Spleen (tissue), 11 donors: ENCODE data around the gene PTPN14. TPM values are rescaled to one million over a fixed set of nuclear protein-coding genes. Genes with fewer than 3 reads are reported as not detected.
"Not testable (repeated sequence)": the region's sequence is repeated elsewhere in the genome, so short reads cannot be mapped to it uniquely, and the experiment has no call there.

Source experiments
- DNase-seq: peaks from one replicate; pipeline ENCODE4 v3.0.0-alpha.2; 2020
- H3K27ac ChIP-seq, 8 donors: fragments of 200-600 bp; sonication (generic) in 7 of 8; 1 replicate in 4 of 8; 2 replicates in 4 of 8; pipeline versions ENCODE4 v1.5.0 to v1.8.0; 2016 to 2021; ENCODE audit warnings: inconsistent platforms in 4 of 8, mild to moderate bottlenecking in 4 of 8, moderate library complexity in 1 of 8
- H3K27me3 ChIP-seq, 7 donors: fragments of 200-600 bp; sonication (generic) in 6 of 7; replicated peaks in 1 of 7; 1 replicate in 4 of 7; 2 replicates in 3 of 7; pipeline versions ENCODE4 v1.5.0 to v1.8.0; 2016 to 2021; ENCODE audit warnings: inconsistent platforms in 3 of 7, mild to moderate bottlenecking in 1 of 7
- H3K36me3 ChIP-seq, 6 donors: fragments of 200-600 bp; sonication (generic) in 5 of 6; 1 replicate in 4 of 6; 2 replicates in 2 of 6; pipeline versions ENCODE4 v1.5.0 to v1.8.0; 2016 to 2021; ENCODE audit warnings: inconsistent platforms in 2 of 6
- H3K4me1 ChIP-seq, 6 donors: fragments of 200-600 bp; sonication (generic) in 5 of 6; 1 replicate in 3 of 6; 2 replicates in 3 of 6; pipeline versions ENCODE4 v1.5.0 to v1.8.0; 2016 to 2021; ENCODE audit warnings: inconsistent platforms in 3 of 6
- H3K4me3 ChIP-seq, 8 donors: fragments of 200-600 bp; sonication (generic) in 7 of 8; 1 replicate in 4 of 8; 2 replicates in 4 of 8; pipeline versions ENCODE4 v1.5.0 to v1.8.0; 2016 to 2021; ENCODE audit warnings: inconsistent platforms in 4 of 8, mild to moderate bottlenecking in 4 of 8, moderate library complexity in 2 of 8
- H3K9me3 ChIP-seq, 8 donors: fragments of 200-600 bp; sonication (generic) in 7 of 8; 1 replicate in 4 of 8; 2 replicates in 4 of 8; pipeline versions ENCODE4 v1.5.0 to v1.8.0; 2016 to 2021; ENCODE audit warnings: inconsistent platforms in 4 of 8
- CTCF ChIP-seq, 11 experiments: fragments of 200-600 bp in 7 of 11; fragments of 450-650 bp in 4 of 11; sonication (generic) in 4 of 11; IDR thresholded peaks in 8 of 11; conservative IDR thresholded peaks in 3 of 11; 1 replicate in 7 of 11; 2 replicates in 4 of 11; pipeline versions ENCODE4 v1.4.0 to v1.8.0; 2016 to 2021; ENCODE audit warnings: antibody characterized with exemption in 11 of 11, inconsistent platforms in 4 of 11, mild to moderate bottlenecking in 1 of 11
- POLR2A ChIP-seq, 3 donors: fragments of 450-650 bp; IDR thresholded peaks; one replicate each; pipeline ENCODE4 v1.5.1; 2017; ENCODE audit warnings: antibody characterized with exemption in 3 of 3, mild to moderate bottlenecking in 1 of 3
- POLR2AphosphoS5 ChIP-seq, 3 donors: sonication (generic); formaldehyde crosslinking; IDR thresholded peaks; one replicate each; pipeline ENCODE4 v1.5.1; 2017; ENCODE audit warnings: antibody characterized with exemption in 3 of 3
- WGBS, 5 donors: extraction: QIAGEN DNeasy Blood & Tissue Kit in 3 of 5; methylation state at CpG; one replicate each; pipeline versions ENCODE4 v1.1.5 to v1.1.7; 2013 to 2018; 5-methylcytosine and 5-hydroxymethylcytosine counted together
- intact Hi-C: fragments of 100-400 bp; cut with DNase I; formaldehyde crosslinking; loops from one replicate; pipeline ENCODE4 v1.15.0; 2023; ENCODE audit warnings: low total_unique reads
- polyA plus RNA-seq, 3 donors: library from polyadenylated mRNA; stranded (reverse); fragments of 200-250 nt; gene quantifications; one replicate each; pipeline ENCODE4 v1.2.1, GENCODE V29; 2013
- total RNA-seq, 7 donors: library from RNA; depleted of rRNA in 3 of 7; stranded (reverse); fragments of >200 nt in 3 of 7; fragmentation: NEBNext Ultra II Directional in 4 of 7; extraction: Animal tissue kit (Norgen Biotek cat#: 25700) in 4 of 7; gene quantifications; one replicate each; pipeline versions ENCODE4 v1.1.0 to v1.2.1, GENCODE V29; 2016 to 2021
- donor health status: healthy with polysubstance abuse.
- donor health status: DM: no; HTN: no; CAD: no; lungs with moderate emphysema.
- donor health status: DM: no; HTN: no; CAD: no.
- donor health status: Bipolar disorder and iron deficiency.
- donor health status: healthy.
- donor health status: DM: no; HTN: no; CAD: no.
- donor health status: DM: yes; HTN: yes; CAD: no.

PTPN14 gene
- total and polyA plus RNA-seq, 10 donors, result 0.83 to 28.5 (median 16.8) TPM

DNA sequence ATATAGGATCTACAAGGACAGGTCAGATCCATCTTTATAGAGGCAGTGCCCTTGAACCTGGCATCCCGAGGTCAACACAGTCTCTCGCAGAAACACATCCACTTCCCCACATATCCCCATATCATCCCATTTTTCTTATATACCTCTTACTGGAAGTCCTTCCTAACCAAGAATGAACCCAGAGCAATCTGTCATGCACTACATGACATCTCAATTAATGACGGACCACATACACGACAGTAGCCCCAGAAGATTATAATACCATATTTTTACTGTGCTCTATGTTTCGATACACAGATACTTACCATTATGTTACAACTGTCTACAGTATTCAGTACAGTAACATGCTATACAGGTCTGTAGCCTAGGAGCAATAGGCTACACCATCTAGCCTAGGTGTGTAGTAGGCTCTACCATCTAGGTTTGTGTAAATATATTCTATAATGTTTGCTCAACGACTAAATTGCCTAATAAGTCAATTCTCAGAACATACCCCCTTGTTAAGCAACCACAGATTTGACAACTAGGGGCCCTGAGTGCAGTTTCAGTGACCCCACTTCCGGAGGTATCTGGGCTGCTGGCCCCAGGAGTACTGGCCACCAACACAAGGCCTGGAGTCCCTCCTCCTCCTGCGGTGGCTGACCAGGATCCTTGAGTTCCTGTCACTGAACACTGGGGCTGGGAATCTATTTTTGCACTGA lies 28.1 kb downstream of the PTPN14 start:
- H3K4me1 ChIP-seq, result no peaks in the 10 kb centered on the region
- WGBS, 5 donors, result 84 to 94% (median 91%) methylated on average over 8 of the region's 8 CpGs
- H3K9me3 ChIP-seq, result no peaks in the 10 kb centered on the region
- peaks cover 0 to 4% (median 0%) of the 10 kb centered on the region in 7 donors for H3K27me3 ChIP-seq
- H3K36me3 ChIP-seq, result no peaks in the 10 kb centered on the region
- H3K27ac ChIP-seq, result no peak overlapping the region
- H3K4me3 ChIP-seq, result no peak overlapping the region
- intact Hi-C loops, result no loop called here
- TF ChIP-seq POLR2AphosphoS5 (IDR thresholded peaks at IDR 0.05) (no peak), POLR2A (IDR thresholded peaks at IDR 0.05) (no peak), CTCF (IDR thresholded peaks at IDR 0.05 in 8 of 11, conservative IDR thresholded peaks at IDR 0.05 in 3 of 11) (no peak)
- DNase-seq, result no peak

DNA sequence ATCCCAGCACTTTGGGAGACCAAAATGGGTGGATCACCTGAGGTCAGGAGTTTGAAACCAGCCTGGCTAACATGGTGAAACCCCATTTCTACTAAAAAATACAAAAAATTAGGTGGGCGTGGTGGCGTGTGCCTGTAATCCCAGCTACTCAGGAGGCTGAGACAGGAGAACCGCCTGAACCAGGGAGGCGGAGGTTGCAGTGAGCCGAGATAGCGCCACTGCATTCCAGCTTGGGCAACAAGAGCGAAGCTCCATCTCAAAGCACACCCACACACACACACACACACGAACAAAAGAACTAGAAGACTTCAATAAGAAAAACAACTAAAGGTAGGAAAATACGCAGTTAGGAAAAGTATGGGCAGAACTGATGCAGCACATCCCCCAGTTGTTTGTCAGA lies 29.9 kb downstream of the PTPN14 start:
- 93 to 96% (median 94%) methylated on average over 9 of the region's 9 CpGs for WGBS, 5 donors
- H3K36me3 ChIP-seq, H3K27ac ChIP-seq, H3K9me3 ChIP-seq, H3K4me3 ChIP-seq, H3K4me1 ChIP-seq, DNase-seq, H3K27me3 ChIP-seq, intact Hi-C loops: not testable (repeated sequence)

- no peak for DNase-seq
Measured at GRCh38 chr1:214520544-214521165, 30.7 kb downstream of the PTPN14 start.

DNA sequence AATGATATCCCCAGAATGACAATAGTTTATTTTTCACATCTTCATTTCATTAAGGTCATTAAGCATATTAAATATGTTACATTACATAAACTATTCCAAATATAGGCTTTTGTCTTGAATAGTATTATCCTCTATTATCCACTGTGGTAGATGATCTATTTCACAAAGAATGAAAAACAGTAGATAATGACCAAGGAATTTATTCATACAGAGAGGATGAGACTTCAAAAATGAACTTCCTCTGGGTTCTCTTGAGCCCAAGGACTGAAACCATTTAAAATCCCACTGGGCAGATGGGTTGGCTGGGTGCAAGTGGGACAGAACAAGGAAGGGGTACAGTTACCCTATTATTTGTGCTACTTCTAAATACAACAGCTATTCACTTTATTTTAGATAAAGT lies 33.0 kb downstream of the PTPN14 start:
- Histone ChIP-seq H3K4me1 (peaks cover 0 to 23% (median 8%) of the 10 kb centered on the region in 6 donors), H3K36me3 (no peaks in the 10 kb centered on the region), H3K9me3 (no peaks in the 10 kb centered on the region), H3K27ac (no peak overlapping the region), H3K27me3 (no peaks in the 10 kb centered on the region), H3K4me3 (no peak overlapping the region)
- TF ChIP-seq CTCF (IDR thresholded peaks at IDR 0.05 in 8 of 11, conservative IDR thresholded peaks at IDR 0.05 in 3 of 11) (no peak), POLR2AphosphoS5 (IDR thresholded peaks at IDR 0.05) (no peak), POLR2A (IDR thresholded peaks at IDR 0.05) (no peak)
- no peak for DNase-seq
- intact Hi-C loops, result no loop called here

More at GRCh38 chr1:214520544-214521165, 30.7 kb downstream of the PTPN14 start:
- Histone ChIP-seq H3K4me3 (no peak overlapping the region), H3K4me1 (peaks cover 0 to 7% (median 0%) of the 10 kb centered on the region in 6 donors), H3K27me3 (no peaks in the 10 kb centered on the region), H3K36me3 (no peaks in the 10 kb centered on the region), H3K27ac (no peak overlapping the region), H3K9me3 (no peaks in the 10 kb centered on the region)
- 70 to 90% (median 85%) methylated on average over 3 of the region's 3 CpGs for WGBS, 5 donors
- intact Hi-C loops, result no loop called here
- TF ChIP-seq POLR2AphosphoS5 (IDR thresholded peaks at IDR 0.05) (no peak), POLR2A (IDR thresholded peaks at IDR 0.05) (no peak), CTCF (IDR thresholded peaks at IDR 0.05 in 8 of 11, conservative IDR thresholded peaks at IDR 0.05 in 3 of 11) (no peak)
